NCI-H2107 treated with DMSO at 0.1 percent for 48 hours (cell line): ENCODE results near the gene TALDO1.

Experiments used
- DNase-seq: peaks from one replicate; lab custom pipeline; 2025; ENCODE audit not compliant: unreplicated experiment; lab: John Stamatoyannopoulos, UW

TALDO1 gene

DNA sequence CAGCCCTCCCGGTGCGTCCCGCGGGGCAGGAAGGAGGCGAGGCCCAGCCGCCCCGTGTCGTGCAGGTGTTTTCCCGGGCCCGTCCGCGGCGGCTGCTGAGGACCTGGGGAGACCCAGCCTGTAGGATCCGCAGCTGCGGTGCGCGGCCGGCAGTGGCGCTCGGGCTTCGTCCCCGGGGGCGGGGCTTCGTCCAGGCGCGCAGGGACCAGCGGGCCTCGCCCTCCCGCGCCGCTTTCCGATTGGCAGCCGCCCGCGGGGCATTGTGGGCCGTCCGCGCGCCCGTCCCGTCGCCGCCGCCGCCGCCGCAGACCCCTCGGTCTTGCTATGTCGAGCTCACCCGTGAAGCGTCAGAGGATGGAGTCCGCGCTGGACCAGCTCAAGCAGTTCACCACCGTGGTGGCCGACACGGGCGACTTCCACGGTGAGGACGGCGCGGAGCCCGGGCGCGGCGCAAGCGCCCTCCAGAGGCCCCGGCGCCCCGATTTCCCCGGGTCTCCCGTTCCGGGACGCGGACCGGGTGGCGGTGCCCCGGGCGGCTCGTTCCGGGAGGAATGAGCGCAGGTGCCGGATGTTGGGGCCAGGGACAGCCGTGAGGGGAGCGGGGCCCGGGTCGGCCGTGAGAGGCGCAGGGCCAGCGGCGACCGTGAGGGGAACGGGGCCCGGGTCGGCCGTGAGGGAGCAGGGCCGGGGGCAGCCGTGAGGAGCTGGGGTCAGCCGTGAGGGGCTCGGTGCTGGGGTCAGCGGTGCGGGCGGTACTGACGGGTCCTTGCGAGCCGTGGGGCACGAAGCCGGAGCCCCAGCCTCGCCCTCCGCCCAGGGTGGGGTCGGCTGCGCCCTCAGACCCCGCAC is at the start of gene TALDO1:
Gene TALDO1 (plus strand): TSS at position 307 of the 849 bp plus-strand sequence. CDS start 18 bp downstream, at position 325.
- DNase-seq, result peak; percentile 61

DNA sequence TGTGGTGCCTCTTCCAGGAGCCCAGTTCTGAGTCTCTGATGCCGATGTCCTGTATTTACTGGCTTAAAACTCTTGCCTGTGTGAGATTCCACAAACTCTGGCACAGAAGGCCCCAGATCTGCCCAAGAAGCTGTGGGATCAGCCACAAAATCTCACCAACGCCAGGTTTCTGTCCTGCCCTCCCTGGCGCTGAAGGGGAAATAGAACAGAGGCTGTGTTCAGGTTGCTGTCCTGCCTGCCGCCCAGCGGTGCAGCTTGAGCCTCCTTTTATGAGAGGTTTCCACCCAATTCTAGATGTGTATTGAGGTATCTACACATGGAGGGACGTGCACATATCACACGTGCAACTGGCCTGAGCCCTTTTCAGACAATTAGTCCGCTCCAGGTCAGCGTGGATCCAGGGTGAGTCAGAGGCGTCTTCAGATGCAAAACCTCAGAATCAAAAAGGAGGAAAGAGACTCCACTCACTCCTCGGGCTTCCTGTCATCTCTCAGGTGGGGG is 49.4 kb upstream of the TALDO1 start:
- DNase-seq, result no peak

DNA sequence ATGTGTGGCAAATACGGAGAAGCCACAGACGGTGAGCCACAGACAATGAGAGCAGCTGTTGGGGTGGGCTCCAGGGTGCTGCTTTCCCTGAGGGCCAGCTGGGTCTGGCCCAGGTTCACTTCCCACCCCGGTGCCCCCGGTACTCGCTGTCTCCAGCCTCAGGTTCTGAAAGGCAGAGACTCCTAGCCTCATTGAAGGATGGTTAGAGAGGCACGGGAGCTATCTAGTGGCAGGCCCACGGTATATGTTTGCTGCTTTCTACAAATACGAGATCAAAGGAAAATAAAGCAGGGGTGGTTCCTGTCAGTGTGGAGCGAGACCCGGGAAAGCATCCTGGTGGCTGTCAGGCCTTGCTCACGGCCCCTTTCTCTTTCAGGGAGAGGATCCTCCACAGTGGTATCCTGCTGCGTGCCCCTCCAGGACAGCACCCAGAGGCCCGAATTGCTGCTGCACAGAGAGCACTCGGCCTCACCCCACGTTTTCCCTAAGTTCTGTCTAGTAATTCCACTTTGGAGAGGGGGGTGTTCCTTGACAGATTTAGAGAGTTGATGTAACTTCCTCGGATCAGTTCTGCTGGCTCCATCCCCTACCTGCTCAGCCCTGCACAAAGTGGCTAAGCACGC is 48.7 kb upstream of the TALDO1 start:
- DNase-seq, result no peak

DNA sequence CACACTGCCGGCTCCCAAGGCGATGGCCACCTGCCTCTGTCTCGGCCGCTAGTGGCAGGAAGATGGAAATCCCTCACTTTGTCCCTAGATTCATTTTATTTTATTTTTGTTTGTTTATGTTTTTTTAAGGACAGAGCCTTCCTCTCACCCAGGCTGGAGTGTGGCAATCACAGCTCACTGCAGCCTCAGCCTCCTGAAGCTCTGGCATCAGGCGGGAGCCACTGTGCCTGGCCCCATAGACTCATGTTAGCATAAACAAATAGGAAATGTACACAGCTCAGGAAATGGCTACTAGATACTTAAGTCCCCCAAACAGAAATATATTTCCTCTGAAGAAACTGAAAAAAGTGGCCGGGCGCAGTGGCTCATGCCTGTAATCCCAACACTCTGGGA is 48.2 kb upstream of the TALDO1 start:
- DNase-seq, result no peak

DNA sequence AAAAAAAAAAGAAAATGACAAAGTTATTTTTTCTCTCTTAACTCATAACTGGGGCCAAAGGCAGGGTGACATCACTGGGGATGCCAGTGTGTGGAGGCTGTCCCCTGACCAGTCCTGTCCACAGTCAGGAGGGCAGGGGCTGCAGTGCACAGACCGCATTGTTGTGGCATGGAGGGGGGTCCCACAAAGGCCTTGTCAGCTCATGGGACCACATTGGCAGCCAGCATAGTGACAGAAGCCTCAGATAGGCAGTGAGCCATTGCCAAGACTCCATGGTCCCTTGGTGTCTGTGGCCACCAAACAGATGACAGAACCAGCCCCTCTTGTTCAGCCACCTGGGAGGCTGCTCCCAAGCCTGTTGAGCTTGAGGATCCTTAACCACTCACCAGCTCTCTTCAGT is 47.5 kb upstream of the TALDO1 start:
- no peak for DNase-seq

DNA sequence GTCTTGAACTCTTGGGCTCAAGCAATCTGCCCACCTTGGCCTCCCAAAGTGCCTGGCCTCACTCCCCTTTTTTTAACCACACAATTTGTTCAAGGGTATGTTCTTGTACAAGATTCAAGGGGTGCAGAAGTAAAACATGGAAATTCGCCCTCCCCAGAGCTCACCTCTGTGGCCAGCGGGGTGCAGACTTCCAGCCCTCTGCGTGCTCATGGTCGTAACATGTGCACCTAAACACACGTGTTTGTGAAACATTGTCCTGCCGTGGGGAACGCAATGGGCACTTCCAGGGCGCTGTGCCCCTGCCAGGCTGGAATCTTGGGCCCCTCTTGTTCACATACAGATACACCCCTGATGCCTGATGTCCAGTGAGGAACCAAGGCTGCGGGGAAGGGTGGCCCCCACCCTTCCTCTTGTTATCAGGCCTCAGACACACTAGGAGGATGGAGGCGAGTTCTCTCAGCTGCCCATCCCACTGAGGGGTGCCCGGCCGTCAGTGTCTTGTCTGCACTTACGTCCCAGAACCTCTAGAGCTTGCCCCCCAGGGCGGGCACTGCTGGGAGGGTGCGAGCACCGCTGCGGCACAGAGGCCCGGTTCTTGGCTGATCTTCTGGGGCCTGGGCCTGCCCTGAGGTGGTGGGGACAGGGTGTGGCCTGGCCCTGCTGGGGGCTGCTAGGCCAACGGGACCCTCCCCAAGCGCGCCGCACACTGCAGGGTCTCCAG is 45.4 kb upstream of the TALDO1 start:
- no peak for DNase-seq

DNA sequence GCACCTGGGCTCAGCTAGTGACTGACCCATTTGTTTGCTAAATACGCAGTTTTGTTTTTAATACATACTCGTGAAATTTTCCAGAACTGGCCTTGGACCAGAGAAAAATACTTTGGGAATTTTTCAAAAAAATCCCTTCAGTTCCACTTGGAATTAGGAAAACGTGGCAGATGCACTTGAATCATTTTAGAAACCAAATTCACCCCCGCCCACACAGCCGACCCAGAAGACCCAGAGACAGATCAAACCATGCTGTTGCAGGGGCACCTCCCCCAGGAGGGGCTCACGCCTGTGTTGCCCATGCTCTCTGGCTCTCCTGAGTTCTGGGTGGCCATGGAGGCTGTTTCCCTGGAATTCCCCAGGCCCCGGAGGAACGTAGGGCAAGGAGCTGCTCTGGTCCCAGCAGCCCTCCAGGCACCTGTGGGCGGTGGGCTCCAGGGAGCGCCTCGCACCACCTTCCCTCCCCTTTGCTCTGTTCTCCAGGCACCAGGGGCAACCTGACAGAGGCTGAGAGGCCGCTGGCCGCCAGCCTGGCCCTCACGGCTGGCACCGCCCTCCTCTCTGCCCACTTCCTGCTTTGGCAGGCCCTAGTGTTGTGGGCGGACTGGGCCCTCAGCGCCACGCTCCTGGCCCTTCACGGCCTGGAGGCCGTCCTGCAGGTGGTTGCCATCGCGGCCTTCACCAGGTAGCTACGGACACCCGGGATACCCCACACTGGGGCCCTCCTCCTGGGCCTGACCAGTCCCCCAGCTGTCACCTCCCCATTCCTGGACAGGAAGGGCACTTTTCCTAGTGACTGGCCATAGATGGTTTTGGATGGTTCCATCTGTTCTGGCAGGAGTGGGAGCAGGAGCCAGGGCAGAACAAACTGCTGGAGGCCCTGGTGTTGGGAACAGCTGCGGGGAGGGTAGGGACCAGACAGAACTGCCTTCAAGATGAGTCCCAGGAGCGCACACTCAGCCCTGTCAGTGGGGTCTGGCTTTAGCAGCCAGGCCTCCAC is 44.5 kb upstream of the TALDO1 start:
- no peak for DNase-seq

DNA sequence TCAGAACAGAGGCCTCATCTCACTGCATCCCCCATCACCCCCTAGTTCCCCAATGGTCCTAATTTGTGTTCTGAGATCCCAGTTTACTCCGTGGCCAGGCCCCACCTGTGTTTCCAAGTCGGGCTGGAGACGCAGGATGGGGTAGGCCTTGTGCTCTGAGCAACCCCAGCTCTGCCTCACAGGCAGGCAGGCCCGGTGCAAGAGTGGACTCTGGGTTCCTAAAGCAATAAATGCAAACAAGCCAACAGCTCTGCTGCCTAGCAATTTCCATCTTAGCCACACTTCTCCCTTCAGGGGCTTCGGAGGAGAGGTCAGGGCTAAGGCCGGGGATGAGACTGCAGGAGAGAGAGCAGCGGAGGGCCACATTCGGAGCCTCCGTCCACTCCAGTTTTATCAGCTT is 43.8 kb upstream of the TALDO1 start:
- DNase-seq, result no peak

DNA sequence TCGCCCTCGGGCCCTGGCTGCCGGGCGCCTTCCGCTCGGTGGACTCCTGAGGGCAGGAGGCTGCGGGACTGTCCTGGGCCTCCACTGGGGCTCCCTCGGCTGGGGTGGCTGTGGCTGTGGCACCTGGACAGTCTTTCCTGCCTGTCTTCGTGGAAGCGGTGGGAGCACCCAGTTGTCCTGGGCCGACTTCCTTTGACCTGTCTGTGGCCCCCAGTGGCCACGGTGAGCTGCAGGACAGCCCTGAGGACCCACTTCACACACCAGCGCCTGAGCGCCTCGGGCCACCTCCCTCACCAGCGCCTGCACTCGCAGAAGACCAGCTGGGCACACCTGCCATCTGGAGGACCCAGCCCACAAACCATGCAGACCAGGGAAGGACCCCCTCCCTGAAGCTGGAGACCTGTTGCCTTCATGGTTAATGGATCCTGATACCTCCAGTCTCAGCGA is 43.0 kb upstream of the TALDO1 start:
- no peak for DNase-seq

DNA sequence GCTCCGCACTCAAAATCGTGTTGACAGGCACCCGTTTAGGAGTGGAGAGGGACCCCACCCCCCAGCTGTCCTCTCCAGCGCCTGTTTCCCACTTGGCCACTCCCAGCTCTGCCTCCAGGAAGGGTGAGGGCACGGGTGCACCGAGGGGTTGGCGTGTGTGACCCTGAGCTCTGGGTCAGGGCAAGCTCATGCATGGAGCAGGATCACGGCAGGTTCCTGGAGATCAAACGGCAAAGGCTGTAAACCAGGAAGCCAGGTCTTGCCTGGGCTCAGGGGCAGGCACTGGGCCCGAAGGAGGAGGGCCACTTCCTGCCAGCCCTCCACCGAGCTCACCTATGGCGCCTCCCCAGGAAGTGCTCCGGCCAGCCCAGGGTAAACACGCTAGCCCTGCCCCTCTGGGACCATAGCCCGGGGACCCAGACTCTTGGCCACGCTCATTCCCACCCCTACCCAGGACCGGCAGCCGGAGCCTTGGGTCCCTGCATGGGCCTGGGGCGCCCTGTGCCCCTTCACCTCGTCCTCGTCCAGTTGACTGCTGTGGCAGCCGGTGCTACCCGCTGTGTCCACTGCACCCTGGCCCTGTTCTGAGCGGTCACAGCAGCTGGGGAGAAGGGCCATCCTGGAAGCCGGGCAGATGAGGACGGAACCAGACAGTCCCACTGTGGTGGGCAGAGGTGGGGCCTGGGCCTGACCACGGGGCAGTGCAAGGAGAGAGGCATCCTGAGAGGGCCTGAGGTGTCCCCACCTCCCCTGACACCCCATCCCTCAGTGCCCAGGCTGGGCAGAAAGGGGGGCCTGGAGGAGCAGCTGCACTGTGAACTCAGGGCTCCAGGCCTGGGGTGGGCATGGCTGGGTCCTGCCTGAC is 42.3 kb upstream of the TALDO1 start:
- no peak for DNase-seq

DNA sequence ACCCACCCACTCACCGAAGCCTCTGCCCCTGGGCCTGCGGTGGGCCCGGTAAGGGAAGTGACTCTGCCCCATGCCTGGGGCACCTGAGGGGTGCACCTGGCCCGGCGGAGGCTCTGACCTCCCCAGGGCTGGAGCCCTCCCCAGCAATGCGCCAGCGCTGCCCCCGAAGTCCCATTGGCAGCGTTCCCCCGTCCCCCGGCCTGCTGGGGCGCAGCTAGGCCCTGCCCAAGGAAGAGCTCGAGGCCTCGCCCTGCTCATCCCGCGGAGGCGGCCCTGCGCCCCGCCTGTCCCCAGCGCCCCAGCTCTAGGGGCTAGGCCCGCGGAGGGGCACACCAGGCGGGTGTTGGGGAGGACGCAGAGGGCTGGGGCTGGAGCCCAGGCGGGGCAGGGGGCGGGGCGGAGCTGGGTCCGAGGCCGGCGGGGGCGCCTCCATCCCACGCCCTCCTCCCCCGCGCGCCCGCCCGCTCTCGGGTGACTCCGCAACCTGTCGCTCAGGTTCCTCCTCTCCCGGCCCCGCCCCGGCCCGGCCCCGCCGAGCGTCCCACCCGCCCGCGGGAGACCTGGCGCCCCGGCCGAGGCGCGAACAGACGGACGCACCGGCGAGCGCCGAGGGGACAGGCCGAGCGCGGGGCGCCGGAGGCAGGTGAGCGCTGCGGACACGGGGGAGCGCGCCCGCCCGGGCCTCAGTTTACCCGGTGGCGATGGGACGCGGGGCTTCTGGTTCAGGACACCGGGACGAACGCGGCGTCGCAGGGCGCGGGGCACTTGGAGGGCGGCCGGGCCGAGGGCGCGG is 41.4 kb upstream of the TALDO1 start, which contains the start of gene EPS8L2:
Gene EPS8L2 (plus strand): TSS at position 586 of the 793 bp plus-strand sequence. CDS start 3,177 bp downstream, outside the sequence.
- DNase-seq, result no peak

DNA sequence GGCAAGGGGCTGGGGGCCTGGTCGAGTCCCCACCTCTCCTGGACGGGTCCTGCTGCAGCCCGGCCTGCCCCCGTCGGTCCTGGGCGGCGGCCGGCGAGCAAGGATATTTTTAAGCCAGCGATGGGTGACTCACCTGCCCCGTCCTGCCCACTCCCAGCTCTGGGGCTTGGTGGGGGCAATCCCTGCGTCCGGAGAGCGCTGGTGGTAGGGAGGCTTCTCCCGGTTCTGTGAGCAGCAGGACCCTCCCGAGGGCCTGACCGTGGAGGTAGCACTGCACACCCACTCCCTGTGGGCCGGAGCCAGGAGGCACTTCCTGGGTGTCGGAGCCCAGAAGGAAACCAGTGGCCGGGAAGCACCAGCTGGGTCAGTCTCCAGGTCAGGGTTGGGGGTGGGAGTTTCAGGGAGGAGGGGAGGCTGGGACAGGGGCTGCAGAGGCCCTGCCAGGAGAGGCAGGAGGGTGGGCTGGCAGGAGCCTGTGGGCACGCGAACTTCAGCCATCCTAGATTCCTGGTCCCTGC is 40.8 kb upstream of the TALDO1 start:
- DNase-seq, result no peak

DNA sequence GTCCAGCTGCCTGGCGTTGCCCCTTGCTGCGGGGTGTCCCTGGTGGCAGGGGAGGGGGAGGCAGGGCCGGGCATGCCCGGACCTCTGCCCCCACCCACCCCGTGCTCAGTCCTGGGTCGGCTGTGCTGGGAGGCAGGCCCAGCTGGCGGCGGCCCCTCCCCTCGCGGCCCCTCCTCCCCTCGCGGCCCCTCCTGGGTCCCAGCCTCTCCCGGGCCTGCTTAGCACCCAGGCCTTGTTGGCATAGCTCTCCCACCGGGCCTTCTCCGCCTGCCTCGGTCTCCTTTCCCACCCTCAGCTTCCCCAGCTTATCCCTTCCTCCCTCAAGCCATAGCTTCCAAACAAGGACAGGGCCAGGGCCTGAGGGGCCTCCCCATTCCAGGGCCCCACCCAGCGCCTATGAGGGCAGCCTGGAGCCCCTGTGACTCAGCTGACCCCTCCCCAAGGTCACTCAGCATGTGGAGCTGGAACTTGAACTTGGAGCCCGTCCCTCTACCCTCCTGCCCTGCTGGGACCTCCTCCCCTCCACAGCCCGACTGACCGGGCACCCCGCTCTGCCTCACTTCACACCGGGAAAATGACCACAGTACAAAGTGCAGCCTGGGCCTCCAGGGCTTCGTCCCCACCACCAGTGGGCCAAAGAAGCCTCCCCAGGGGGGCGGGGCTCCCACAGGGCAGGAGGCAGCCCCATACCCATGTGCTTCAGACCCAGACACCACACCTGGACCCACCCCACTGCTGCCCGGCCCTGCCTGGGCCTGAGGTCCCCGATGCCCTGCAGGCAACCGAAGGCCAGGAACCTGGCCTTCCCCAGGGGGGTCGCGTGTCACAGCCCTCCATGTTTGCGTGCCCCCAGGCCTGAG is 40.1 kb upstream of the TALDO1 start:
- DNase-seq, result no peak

DNA sequence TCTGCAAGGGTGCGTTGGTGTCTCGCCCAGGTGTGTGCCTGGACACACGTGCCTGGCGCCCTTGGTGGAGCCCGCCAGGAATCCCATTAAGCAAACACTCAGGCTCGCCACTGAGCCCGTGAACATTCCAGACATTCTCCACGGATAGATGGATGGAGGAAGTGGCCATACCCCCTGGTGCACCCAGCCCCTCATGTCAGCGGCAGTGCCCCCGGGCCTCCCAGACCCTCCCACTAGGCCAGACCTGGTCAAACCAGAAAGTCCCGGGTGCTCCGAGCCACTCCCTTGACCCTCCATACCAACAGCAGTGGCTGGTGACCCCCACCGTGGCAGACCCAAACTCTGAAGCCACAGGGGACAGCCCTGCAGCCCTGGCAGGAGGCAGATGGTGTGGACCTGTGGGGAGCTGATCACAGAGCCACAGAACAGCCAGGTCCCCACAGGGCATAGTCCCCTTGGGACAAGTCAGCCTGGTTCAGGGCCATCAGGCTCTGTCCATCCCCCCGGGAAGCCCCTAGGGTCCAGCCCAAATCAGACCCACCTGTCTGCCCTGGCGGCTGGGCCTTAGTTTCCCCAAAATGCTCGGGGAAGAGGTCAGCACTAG is 39.3 kb upstream of the TALDO1 start:
- DNase-seq, result no peak

DNA sequence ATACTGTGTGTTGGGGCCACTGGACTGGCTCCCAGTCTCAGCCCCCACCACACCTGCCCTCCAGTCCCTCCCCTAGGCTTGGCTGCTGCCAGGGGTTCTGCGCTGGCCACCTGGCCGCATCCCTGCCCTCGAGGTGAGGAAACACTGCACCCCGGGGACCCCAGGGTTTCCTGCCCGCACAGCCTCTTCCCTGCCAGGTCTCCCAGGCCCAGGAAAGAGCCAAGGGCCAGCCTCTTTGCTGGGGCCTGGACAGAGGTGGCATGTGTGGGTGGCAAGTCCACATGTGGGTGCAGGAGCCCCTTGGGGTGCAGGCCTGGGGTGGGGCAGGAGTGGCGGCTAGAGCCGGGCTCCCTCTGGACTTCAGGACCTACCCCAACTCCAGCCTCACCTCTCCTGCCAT is 38.8 kb upstream of the TALDO1 start:
- no peak for DNase-seq

DNA sequence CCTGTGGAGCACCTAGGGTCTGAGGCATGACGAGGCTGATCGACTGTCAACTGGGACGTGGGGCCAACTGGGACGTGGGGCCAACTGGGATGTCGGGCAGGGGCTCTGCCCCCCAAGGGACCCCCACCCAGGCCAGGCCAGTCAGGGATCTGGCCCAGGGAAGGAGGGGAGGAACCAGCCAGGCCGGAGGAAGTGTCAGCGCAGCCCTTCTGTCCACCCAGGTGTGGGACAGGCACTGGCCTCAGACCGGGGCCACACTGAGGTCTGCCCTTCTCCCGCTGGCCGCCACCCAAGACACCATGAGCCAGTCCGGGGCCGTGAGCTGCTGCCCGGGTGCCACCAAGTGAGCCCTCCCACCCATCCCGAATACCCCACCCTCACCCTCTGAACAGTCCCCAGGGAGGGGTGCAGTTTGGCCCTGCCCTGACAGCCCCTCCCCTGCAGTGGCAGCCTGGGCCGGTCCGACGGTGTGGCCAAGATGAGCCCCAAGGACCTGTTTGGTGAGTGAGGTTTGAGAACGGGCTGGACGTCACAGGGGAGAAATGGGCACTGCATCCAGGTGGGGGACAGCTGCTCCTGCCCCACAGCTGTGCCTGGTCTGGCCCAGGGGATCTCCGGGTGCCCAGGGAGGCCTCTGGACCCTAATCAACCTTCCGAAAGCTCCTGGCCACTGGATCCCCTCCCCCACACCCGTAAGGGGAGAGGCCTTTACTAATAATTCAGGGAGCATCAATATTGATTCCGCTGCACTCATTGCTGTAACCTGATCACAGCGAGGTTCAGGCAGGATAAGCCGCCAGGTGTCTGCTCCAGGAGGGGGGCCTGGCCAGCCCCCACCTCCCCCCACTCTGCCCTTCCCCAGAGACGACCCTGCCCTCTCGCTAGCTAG is 37.9 kb upstream of the TALDO1 start:
- DNase-seq, result no peak
